Stimulated activated CD8-positive, alpha-beta memory T cell treated with anti-CD3 and anti-CD28 coated beads, Interleukin-12 subunit alpha, Interleukin-12 subunit beta, amount 100 ng/mL, for 24 hours (primary cell): ENCODE data around the gene MYT1.
"Not testable (repeated sequence)": the region's sequence is repeated elsewhere in the genome, so short reads cannot be mapped to it uniquely, and the experiment has no call there.

Experiments
- DNase-seq: peaks from one replicate; pipeline ENCODE4 v3.0.0-alpha.2; 2020; ENCODE audit errors: extremely low read depth

The MYT1 gene

GRCh38 chr20:64269604-64270411, 105.6 kb downstream of the MYT1 start:
- no peak for DNase-seq

DNA sequence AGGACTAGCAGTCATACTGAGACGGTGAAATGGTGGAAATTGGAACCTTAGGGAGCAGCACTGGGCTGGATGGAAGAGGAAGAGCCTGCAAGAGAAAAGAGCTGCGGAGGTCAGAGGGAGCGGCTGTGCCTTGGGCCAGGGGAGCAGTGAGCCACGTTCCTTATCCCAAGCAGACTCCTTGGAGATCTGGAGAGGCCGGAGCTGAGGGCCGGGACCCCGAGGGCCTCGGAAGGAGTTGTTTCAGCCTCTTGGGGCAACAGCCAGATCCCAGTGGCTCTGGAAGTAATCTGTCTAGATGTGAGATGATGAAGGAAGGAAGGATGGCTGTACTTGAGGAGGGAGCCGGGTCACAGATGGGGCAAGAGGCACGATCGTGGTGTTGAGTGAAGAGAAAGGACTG, 107.4 kb downstream of the MYT1 start:
- no peak for DNase-seq

DNA sequence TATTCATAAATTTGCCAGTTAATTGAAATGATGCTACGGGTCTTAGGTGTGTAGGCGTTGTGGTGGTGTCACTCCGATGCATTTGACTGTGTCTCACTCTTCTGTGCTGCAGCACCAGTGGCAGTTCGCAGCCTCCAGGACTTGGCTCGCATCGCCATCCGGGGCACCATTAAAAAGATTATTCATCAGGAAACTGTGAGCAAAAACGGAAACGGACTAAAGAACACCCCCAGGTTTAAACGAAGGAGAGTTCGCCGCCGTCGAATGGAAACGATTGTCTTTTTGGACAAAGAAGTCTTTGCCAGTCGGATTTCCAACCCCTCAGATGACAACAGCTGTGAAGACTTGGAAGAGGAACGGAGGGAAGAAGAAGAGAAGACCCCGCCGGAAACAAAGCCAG, 108.9 kb downstream of the MYT1 start:
- no peak for DNase-seq

DNA sequence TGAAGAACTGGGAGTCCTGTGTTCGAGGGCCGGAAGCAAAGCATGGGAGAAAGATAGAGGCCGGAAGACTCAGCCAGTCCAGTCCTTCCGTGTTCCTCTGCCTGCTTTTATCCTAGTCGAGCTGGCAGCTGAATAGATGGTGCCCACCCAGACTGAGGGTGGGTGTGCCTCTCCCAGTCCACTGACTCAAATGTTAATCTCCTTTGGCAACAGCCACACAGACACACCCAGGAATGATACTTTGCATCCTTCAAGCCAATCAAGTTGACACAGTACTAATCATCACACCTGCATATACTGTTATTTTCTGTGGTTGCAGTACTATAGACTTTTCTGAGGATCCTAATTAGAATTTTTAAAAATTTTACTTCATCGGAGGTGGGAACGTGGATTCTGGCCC, 112.6 kb downstream of the MYT1 start:
- DNase-seq = no peak

- no peak for DNase-seq
These were observed 113.5 kb downstream of the MYT1 start for GRCh38 chr20:64277571-64278316.

DNA sequence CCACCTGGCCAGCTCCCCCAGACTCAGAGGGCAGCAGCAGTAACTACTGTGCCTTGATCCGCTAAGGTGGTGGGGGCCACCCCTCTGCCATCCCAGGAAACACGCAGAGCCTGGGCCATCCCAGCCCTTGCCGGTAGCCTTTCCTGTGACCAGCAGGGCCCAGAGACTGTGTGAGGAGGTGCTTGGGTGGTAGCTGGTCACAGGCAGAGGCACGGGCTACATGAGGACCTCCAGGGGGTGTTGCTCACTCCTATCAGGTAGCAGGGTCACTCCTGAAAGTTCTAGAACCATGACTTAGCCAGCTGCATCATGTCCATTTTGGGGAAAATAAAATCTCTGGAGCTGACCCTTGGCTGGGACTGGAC, 114.0 kb downstream of the MYT1 start:
- no peak for DNase-seq

GRCh38 chr20:64279826-64280459, 115.7 kb downstream of the MYT1 start:
- DNase-seq = no peak

DNA sequence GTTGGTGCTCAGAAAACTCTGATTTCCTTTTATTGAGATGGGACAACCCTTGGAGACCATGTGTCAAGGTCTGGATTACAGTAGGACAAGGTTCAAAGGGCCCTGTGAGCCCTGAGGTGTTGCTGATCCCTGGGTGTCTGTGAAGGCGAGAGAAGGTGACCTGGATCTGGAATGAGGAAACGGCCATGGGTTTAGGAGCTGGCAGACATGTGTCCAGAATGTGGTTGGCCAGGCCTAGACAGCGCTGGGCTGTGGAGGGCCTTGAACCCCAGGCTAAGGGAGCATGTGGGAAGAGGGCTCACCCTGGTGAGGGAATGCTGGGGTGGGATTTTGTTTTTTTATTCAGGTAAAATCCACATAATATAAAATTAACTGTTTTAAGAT, 116.2 kb downstream of the MYT1 start:
- DNase-seq = no peak

- no peak for DNase-seq
These were observed 119.4 kb downstream of the MYT1 start for GRCh38 chr20:64283646-64284045.

DNA sequence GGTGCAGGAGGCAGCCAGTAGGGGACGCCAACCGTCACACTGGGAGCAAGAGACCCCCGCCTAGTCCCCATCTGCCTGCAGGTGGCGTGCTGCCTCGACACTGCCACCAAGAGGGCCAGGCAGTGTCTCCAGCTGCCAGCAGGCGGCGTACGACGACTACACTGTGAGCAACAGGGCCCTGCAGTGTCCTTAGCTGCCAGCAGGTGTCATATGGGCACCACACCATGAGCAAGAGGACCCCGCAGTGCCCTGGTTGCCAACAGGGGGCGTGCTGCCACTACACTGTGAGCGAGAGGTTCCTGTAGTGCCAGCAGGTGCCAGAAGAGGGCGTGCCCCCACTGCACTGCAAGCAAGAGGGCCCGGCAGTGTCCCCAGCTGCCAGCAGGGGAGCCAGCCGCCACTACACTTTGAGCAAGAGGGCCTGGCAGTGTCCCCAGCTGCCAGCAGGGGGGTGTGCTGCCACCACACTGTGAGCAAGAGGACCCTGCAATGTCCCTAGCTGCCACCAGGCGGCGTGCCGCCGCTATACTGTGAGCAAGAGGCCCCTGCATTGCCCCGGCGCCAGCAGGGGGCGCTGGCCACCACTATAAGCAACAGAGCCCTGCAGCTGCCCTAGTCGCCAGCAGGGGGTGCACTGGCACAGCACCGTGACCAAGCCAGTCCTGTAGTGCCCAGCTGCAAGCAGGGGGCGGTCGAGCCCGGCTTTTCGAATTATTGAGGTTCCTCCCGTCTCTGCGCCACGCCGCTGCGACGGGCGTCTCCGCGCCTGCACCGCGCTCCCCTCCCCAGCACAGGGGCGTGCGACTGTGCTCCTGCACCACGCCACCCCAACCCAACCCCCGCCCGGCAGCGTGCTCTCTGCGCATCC, 121.6 kb downstream of the MYT1 start:
- DNase-seq = peak; percentile 52

DNA sequence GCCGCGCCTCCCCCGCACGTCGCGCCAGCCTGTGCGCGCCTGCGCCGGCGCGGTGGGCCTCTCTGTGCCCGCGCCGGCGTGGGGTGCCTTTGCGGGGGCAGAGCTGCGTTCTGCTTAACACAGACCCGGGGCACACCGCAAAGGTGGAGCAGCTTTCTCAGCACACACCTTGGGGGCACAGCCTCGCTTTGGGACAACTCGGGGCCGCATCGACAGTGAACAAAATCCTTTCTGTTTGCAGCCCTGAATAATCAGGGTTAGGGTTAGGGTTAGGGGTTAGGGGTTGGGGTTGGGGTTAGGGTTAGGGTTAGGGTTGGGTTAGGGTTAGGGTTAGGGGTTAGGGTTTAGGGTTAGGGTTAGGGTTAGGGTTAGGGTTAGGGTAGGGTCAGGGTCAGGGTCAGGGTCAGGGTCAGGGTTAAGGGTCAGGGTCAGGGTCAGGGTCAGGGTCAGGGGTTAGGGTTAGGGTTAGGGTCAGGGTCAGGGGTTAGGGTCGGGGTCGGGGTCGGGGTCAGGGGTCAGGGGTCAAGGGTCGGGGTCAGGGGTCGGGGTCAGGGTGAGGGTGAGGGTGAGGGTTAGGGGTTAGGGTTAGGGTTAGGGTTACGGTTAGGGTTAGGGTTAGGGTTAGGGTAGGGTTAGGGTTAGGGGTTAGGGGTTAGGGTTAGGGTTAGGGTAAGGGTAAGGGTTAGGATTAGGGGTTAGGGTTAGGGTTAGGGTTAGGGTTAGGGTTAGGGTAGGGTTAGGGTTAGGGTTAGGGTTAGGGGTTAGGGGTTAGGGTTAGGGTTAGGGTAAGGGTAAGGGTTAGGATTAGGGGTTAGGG, 122.4 kb downstream of the MYT1 start:
- DNase-seq = not testable (repeated sequence)

DNA sequence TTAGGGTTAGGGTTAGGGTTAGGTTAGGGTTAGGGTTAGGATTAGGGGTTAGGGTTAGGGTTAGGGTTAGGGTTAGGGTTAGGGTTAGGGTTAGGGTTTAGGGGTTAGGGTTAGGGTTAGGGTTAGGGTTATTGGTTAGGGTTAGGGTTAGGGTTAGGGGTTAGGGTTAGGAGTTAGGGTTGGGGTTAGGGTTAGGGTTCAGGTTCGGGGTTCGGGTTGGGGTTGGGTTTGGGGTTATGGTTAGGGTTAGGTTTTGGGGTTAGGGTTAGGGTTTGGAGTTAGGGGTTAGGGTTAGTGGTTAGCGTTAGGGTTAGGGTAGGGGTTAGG, 123.0 kb downstream of the MYT1 start:
- not testable (repeated sequence) for DNase-seq
